ENCODE results near the gene SCEL.
"Not testable (repeated sequence)": the region's sequence is repeated elsewhere in the genome, so short reads cannot be mapped to it uniquely, and the experiment has no call there.

The SCEL gene

DNA sequence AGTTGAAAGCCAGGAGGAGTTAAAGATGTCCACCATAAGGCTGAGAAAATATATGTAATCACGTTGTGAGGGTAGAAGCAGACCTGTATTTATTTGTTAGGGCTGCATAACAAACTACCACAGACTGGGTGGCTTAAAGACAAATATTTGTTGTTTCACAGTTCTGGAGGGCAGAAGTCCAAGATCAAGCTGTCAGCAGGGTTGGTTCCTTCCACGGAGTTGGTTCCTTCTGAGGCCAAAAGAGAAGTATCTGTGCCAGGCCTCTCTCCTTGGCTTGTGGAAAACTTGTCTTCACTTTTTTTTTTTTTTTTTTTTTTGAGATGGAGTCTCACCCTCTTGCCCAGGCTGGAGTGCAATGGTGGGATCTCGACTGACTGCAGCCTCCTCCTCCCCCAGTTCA is 88.3 kb downstream of the SCEL start:
- TF ChIP-seq, protein P1, sequence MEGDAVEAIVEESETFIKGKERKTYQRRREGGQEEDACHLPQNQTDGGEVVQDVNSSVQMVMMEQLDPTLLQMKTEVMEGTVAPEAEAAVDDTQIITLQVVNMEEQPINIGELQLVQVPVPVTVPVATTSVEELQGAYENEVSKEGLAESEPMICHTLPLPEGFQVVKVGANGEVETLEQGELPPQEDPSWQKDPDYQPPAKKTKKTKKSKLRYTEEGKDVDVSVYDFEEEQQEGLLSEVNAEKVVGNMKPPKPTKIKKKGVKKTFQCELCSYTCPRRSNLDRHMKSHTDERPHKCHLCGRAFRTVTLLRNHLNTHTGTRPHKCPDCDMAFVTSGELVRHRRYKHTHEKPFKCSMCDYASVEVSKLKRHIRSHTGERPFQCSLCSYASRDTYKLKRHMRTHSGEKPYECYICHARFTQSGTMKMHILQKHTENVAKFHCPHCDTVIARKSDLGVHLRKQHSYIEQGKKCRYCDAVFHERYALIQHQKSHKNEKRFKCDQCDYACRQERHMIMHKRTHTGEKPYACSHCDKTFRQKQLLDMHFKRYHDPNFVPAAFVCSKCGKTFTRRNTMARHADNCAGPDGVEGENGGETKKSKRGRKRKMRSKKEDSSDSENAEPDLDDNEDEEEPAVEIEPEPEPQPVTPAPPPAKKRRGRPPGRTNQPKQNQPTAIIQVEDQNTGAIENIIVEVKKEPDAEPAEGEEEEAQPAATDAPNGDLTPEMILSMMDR (IDR thresholded peaks at IDR 0.05; ENCODE audit: low read length, missing control alignments): no peak
- H3K4me3 ChIP-seq (replicated peaks; ENCODE audit: low read depth, low read length): no peak overlapping the region
- DNase-seq (ENCODE audit: low read depth): no peak

DNA sequence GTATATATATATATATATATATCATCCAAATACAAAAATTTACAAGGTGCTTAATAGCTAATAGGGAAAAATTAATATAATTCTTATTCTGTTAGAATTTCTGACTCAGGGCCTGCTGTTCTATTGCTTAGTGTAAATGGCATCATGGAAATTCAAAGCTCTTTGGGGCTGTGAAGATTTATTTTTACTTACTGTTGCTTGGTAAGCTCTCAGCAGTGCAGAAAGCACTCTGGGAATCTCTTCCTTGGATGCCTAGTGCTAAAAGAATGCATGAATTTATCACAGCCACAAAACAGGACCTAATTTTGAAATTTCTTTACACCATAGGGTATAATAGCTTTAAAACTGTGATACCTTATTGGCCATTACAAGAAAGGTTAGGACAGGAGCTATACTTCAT is 92.7 kb downstream of the SCEL start:
- H3K4me3 ChIP-seq (replicated peaks; ENCODE audit: low read depth, low read length): no peak overlapping the region
- TF ChIP-seq, protein P1 (IDR thresholded peaks at IDR 0.05; ENCODE audit: low read length, missing control alignments): no peak
- DNase-seq (ENCODE audit: low read depth): no peak

DNA sequence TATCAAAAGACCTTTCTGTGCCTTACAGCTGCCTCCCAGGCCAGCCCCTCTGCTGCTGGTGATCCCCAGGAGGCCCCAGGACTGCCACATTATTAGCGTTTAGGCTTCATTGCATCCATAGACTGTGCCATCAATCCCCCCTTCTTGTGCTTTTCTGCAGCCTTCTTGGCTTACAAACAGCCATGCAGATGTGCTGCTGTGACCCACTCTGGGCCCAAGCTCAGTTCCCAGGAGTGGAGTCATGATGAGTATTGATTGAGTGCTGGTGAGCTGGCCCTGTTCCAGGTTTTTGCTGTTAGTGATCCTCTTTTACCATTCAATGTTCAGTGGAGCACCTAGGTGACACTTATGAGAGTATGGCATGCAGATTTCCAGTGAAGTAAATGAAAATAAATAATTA is 102.1 kb downstream of the SCEL start:
- TF ChIP-seq, protein P1 (IDR thresholded peaks at IDR 0.05; ENCODE audit: low read length, missing control alignments): no peak
- no peak overlapping the region for H3K4me3 ChIP-seq (replicated peaks; ENCODE audit: low read depth, low read length)
- DNase-seq (ENCODE audit: low read depth): no peak

DNA sequence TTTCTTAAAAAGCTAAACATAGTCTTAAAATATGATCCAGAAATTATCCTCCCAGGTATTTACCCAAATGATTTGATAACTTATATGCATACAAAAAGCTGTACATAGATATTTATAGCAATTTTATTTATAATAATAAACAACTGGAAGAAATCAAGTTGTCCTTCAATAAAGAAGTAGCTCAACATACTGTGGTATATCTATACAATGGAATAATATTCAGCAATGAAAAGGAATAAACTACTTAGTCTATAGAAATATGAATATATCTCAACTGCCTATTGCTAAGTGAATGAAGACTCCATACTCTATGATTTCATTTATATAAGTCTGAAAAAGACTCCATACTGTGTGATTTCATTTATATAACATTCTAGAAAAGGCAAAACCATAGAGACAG is 114.9 kb downstream of the SCEL start:
- TF ChIP-seq, protein P1 (IDR thresholded peaks at IDR 0.05; ENCODE audit: low read length, missing control alignments): no peak
- H3K4me3 ChIP-seq (replicated peaks; ENCODE audit: low read depth, low read length): no peak overlapping the region
- DNase-seq (ENCODE audit: low read depth): no peak

DNA sequence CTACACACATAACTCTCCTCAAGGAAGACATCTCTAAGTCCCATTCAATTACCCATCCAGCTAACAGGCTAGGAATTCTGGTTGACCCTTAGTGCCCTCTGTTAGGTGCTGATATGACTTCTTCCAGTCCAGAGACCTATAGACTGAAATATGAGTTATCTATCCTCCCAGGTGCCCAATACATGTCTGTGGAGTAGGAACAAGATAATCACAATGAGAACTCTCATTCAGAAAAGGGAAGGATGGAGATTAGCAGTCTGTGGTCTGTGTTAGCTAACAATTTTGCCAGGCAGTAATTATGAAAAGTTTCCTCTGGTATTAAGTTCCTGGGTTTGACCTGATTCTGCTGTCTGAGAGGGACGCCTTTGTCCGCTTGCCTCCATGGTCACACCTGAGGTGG is 117.8 kb downstream of the SCEL start:
- TF ChIP-seq, protein P1 (IDR thresholded peaks at IDR 0.05; ENCODE audit: low read length, missing control alignments): no peak
- DNase-seq (ENCODE audit: low read depth): no peak
- H3K4me3 ChIP-seq (replicated peaks; ENCODE audit: low read depth, low read length): no peak overlapping the region

DNA sequence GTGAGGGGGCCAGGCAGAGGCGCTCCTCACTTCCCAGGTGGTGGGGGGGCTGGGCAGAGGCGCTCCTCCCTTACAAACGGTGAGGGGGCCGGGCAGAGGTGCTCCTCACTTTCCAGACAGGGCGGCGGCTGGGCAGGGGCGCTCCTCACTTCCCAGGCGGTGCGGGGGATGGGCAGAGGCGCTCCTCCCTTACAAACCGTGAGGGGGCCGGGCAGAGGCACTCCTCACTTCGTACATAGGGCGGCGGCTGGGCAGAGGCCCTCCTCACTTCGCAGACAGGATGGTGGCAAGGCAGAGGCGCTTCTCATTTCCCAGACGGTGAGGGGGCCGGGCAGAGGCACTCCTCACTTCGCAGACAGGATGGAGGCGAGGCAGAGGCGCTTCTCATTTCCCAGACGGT is 124.5 kb downstream of the SCEL start:
- H3K4me3 ChIP-seq (replicated peaks; ENCODE audit: low read depth, low read length); DNase-seq (ENCODE audit: low read depth): not testable (repeated sequence)

DNA sequence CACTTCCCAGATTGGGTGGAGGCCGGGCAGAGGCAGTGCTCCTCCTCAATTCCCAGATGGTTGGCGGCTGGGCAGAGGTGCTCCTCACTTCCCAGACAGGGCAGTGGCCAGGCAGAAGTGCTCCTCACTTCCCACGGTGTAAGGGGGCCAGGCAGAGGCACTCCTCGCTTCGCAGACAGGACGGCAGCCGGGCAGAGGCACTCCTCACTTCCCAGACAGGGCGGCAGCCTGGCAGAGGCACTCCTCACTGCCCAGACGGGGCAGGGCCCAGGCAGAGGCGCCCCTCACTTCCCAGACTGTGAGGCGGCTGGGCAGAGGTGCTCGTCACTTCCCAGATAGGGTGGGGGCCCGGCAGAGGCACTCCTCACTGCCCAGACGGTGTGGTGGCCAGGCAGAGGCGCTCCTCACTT is 125.3 kb downstream of the SCEL start:
- H3K4me3 ChIP-seq (replicated peaks; ENCODE audit: low read depth, low read length): no peak overlapping the region
- no peak for DNase-seq (ENCODE audit: low read depth)
- TF ChIP-seq, protein P1 (IDR thresholded peaks at IDR 0.05; ENCODE audit: low read length, missing control alignments): no peak

DNA sequence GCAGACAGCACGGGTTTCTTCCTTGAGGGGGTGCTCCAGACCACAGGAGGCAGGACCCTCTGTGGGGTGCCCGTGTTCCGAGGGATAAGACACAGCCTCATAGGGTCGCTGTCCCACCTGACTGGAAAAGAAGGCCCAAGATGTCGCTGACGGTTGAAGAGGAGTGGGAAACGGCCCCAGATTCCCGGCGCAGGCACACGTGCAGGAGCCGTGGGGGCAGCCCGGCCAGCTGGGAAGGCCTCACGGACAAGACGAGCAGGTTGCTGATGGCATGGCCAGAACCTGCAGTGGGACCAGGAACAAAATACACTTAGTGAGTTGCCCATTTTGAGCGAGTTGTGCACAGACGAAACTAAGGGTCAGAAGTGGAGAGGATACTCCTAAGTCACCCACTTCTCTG is 126.8 kb downstream of the SCEL start:
- not testable (repeated sequence) for DNase-seq (ENCODE audit: low read depth); H3K4me3 ChIP-seq (replicated peaks; ENCODE audit: low read depth, low read length)

DNA sequence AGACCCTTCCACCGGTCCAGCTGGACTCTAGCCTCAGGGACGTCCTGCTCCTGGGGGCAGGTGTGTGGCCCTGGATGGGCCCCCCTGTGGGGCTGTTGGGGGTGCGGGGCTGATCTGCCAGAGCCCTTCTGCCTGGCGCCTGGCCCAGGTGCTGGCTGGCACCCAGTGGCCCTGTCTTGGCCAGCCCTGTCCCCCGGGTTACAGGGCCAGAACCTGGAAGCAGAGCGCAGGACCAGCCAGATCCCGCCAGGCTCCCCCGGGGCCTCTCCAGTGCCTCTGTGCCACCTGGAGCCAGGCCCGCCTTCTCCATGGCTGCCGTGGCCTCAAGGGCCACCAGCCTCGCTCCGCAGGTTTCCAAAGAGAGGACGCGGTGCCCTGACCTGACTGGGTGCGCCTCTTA is 127.3 kb downstream of the SCEL start:
- H3K4me3 ChIP-seq (replicated peaks; ENCODE audit: low read depth, low read length); DNase-seq (ENCODE audit: low read depth): not testable (repeated sequence)

All from fibroblast of pulmonary artery (primary cell).